H9 (cell line): ENCODE data around the gene FILIP1. TPM values are rescaled to one million over a fixed set of nuclear protein-coding genes. Genes with fewer than 3 reads are reported as not detected.

ENCODE experiments used
- DNase-seq: peaks from one replicate; pipeline ENCODE4 v3.0.0-alpha.2; 2017
- H2AFZ ChIP-seq: one replicate; pipeline ENCODE4 v1.6.1; 2013; ENCODE audit warnings: mild to moderate bottlenecking, low read length, control low read depth, moderate library complexity
- H2AK5ac ChIP-seq: 2 replicates; pipeline ENCODE4 v1.6.1; 2013; ENCODE audit warnings: low read length, control low read depth, mixed read lengths; ENCODE audit not compliant: insufficient read length
- H2BK120ac ChIP-seq: one replicate; pipeline ENCODE4 v1.6.1; 2013; ENCODE audit warnings: low read depth, mild to moderate bottlenecking, low read length, control low read depth, inconsistent platforms; ENCODE audit not compliant: poor library complexity, severe bottlenecking
- H2BK12ac ChIP-seq: 2 replicates; pipeline ENCODE4 v1.6.1; 2013; ENCODE audit warnings: low read length, control low read depth, mixed read lengths, low read depth; ENCODE audit not compliant: insufficient read length
- H2BK15ac ChIP-seq: 2 replicates; pipeline ENCODE4 v1.6.1; 2013; ENCODE audit warnings: low read depth, low read length, control low read depth
- H2BK20ac ChIP-seq: one replicate; pipeline ENCODE4 v1.6.1; 2013; ENCODE audit warnings: low read depth, mild to moderate bottlenecking, low read length, control low read depth, inconsistent platforms; ENCODE audit not compliant: poor library complexity, severe bottlenecking
- H2BK5ac ChIP-seq: 2 replicates; pipeline ENCODE4 v1.6.1; 2013; ENCODE audit warnings: low read length, control low read depth, mixed read lengths; ENCODE audit not compliant: insufficient read length
- H3K14ac ChIP-seq: 2 replicates; pipeline ENCODE4 v1.6.1; 2013; ENCODE audit warnings: low read length, control low read depth; ENCODE audit not compliant: insufficient read depth
- H3K18ac ChIP-seq: 2 replicates; pipeline ENCODE4 v1.6.1; 2013; ENCODE audit warnings: low read depth, mild to moderate bottlenecking, mixed read lengths, low read length, control low read depth; ENCODE audit not compliant: insufficient read length
- H3K23ac ChIP-seq: 2 replicates; pipeline ENCODE4 v1.6.1; 2013; ENCODE audit warnings: low read length, control low read depth, mixed read lengths, low read depth; ENCODE audit not compliant: insufficient read length
- H3K23me2 ChIP-seq: 2 replicates; pipeline ENCODE4 v1.6.1; 2013; ENCODE audit warnings: low read depth, mild to moderate bottlenecking, mixed read lengths, low read length, control low read depth; ENCODE audit not compliant: insufficient read length, poor library complexity, severe bottlenecking
- H3K27ac ChIP-seq: 2 replicates; pipeline ENCODE4 v1.5.1; 2013; ENCODE audit warnings: low read length, control low read depth, mixed read lengths, low read depth; ENCODE audit not compliant: insufficient read length
- H3K27me3 ChIP-seq: 2 replicates; pipeline ENCODE4 v1.6.1; 2013; ENCODE audit warnings: low read length, control low read depth, inconsistent platforms; ENCODE audit not compliant: insufficient read depth
- H3K4ac ChIP-seq: 2 replicates; pipeline ENCODE4 v1.6.1; 2013; ENCODE audit warnings: low read depth, mild to moderate bottlenecking, control low read depth, inconsistent platforms, low read length, moderate library complexity
- H3K4me1 ChIP-seq: 2 replicates; pipeline ENCODE4 v1.6.1; 2013; ENCODE audit warnings: low read length, control low read depth, inconsistent platforms; ENCODE audit not compliant: insufficient read depth
- H3K4me2 ChIP-seq: 2 replicates; pipeline ENCODE4 v1.6.1; 2013; ENCODE audit warnings: low read length, control low read depth, mixed read lengths; ENCODE audit not compliant: insufficient read length, insufficient read depth
- H3K56ac ChIP-seq: 2 replicates; pipeline ENCODE4 v1.6.1; 2013; ENCODE audit warnings: low read depth, mild to moderate bottlenecking, mixed read lengths, low read length, control low read depth; ENCODE audit not compliant: insufficient read length
- H3K79me1 ChIP-seq: 2 replicates; pipeline ENCODE4 v1.6.1; 2013; ENCODE audit warnings: low read depth, mild to moderate bottlenecking, moderate library complexity, low read length, control low read depth, inconsistent platforms; ENCODE audit not compliant: insufficient read depth, poor library complexity, severe bottlenecking
- H3K79me2 ChIP-seq: 2 replicates; pipeline ENCODE4 v1.6.1; 2013; ENCODE audit warnings: low read length, control low read depth, inconsistent platforms; ENCODE audit not compliant: insufficient read depth
- H3K9ac ChIP-seq: 2 replicates; pipeline ENCODE4 v1.6.1; 2013; ENCODE audit warnings: low read length, control low read depth, mixed read lengths; ENCODE audit not compliant: insufficient read length; ENCODE audit errors: extremely low read depth
- H3K9me3 ChIP-seq: one replicate; pipeline ENCODE4 v1.6.1; 2013; ENCODE audit warnings: low read depth, low read length, inconsistent platforms; ENCODE audit not compliant: control insufficient read depth
- H3T11ph ChIP-seq: one replicate; pipeline ENCODE4 v1.6.1; 2013; ENCODE audit warnings: mild to moderate bottlenecking, low read length, control low read depth, inconsistent platforms
- H4K20me1 ChIP-seq: one replicate; pipeline ENCODE4 v1.6.1; 2013; ENCODE audit not compliant: control insufficient read depth, insufficient read length, insufficient read depth
- H4K5ac ChIP-seq: 2 replicates; pipeline ENCODE4 v1.6.1; 2013; ENCODE audit warnings: low read depth, mild to moderate bottlenecking, mixed read lengths, low read length, control low read depth; ENCODE audit not compliant: insufficient read length
- H4K8ac ChIP-seq: replicated peaks from 2 replicates; pipeline ENCODE4 v1.6.1; 2013; ENCODE audit warnings: low read length, control low read depth, mixed read lengths, low read depth; ENCODE audit not compliant: insufficient read length
- H4K91ac ChIP-seq: 2 replicates; pipeline ENCODE4 v1.6.1; 2013; ENCODE audit warnings: low read depth, mild to moderate bottlenecking, moderate library complexity, mixed read lengths, low read length, control low read depth; ENCODE audit not compliant: insufficient read length
- H3K27ac Mint-ChIP-seq, 3 experiments: 2 replicates in 2 of 3; 3 replicates in 1 of 3; pipeline ENCODE4 v1.8.0; 2020 to 2021; ENCODE audit warnings: mixed read lengths in 3 of 3, mild to moderate bottlenecking in 1 of 3, moderate library complexity in 1 of 3
- H3K27me3 Mint-ChIP-seq: 2 replicates; pipeline ENCODE4 v1.8.0; 2021; ENCODE audit warnings: low read depth, mild to moderate bottlenecking, moderate library complexity, mixed read lengths
- H3K36me3 Mint-ChIP-seq, 3 experiments: 2 replicates in 2 of 3; 3 replicates in 1 of 3; pipeline ENCODE4 v1.8.0; 2020 to 2021; ENCODE audit warnings: low read depth in 3 of 3, mixed read lengths in 3 of 3; ENCODE audit not compliant: insufficient read depth in 1 of 3
- H3K4me1 Mint-ChIP-seq, 2 experiments: 2 replicates each; pipeline ENCODE4 v1.8.0; 2020; ENCODE audit warnings: mixed read lengths in 2 of 2
- H3K4me3 Mint-ChIP-seq, 2 experiments: 2 replicates in 1 of 2; 3 replicates in 1 of 2; pipeline ENCODE4 v1.8.0; 2020 to 2021; ENCODE audit warnings: mild to moderate bottlenecking in 2 of 2, mixed read lengths in 2 of 2, moderate library complexity in 1 of 2
- H3K9me3 Mint-ChIP-seq, 2 experiments: 2 replicates in 1 of 2; 3 replicates in 1 of 2; pipeline ENCODE4 v1.8.0; 2020; ENCODE audit warnings: mild to moderate bottlenecking in 2 of 2, mixed read lengths in 2 of 2, moderate library complexity in 1 of 2
- WGBS: extraction: QIAGEN DNeasy Blood & Tissue Kit; methylation state at CpG from one replicate; pipeline ENCODE4 v1.1.7; 2013; ENCODE audit warnings: missing lambda C conversion rate, low lambda C conversion rate, mixed read lengths; ENCODE audit not compliant: insufficient read length; ENCODE audit errors: extremely low coverage; 5-methylcytosine and 5-hydroxymethylcytosine counted together
- total RNA-seq: library from RNA; stranded (reverse); gene quantifications from 2 replicates; pipeline ENCODE4 v1.2.1, GENCODE V29; 2021
- TF ChIP-seq, protein P1 (sequence below): fragments of 200-600 bp; sonication (generic); conservative IDR thresholded peaks from 3 replicates; pipeline ENCODE4 v1.8.0; 2021; ENCODE audit warnings: antibody characterized with exemption, mild to moderate bottlenecking

FILIP1 gene
- total RNA-seq, 1 experiment from 2014 or later: 10.5 TPM

DNA sequence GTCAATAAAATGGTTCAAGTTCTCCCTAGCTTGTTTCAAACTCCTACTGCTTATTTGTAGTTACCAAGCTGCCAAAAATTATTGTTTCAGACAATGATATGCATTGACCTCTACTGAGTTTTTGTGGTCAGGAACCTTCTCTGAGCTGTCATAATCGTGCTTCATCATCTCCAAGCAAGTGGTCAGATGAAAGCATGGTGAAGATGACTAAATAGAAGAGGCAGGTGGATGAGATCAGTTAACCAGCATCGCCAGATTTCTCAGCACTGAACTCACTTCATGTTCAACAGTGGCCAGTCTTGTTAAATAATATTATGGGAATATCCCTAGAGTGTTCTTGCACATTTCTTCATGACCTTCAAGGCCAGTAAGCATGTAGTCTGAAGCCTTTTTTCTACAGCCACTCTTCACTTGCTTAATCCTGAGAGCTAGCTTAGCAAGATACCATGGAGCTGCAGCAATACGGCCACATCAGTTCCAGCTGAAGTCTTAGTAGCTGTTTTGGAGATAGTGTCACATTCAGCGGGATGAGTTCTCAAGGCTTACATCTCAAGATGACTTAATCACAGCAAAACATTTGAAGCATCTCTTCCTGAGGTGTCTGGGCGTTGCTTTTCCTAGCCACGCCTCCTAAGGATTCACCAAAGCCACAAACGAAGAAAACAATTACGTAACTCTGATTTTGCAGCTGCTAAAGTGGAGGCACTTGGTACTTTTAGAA lies 107.4 kb downstream of the FILIP1 start:
- Mint-ChIP-seq H3K27ac (no peak overlapping the region; a peak in 1 of 7 replicates), H3K36me3 (no peaks in the 10 kb centered on the region), H3K27me3 (no peaks in the 10 kb centered on the region), H3K4me1 (peaks cover 15 to 16% of the 10 kb centered on the region in 2 experiments), H3K4me3 (no peak overlapping the region), H3K9me3 (peaks cover 0 to 5% of the 10 kb centered on the region in 2 experiments; a peak in 1 of 5 replicates)
- Histone ChIP-seq H3K23ac (no peak overlapping the region), H2BK12ac (no peak overlapping the region), H4K91ac (no peak overlapping the region), H2BK5ac (no peak overlapping the region), H3K4me2 (no peak overlapping the region), H3T11ph (no peak overlapping the region), H3K4me1 (no peaks in the 10 kb centered on the region), H3K79me2 (no peaks in the 10 kb centered on the region; the same call in 1 of the 2 replicates), H4K5ac (no peak overlapping the region), H3K56ac (no peak overlapping the region), H3K79me1 (no peaks in the 10 kb centered on the region), H2BK20ac (no peak overlapping the region), H3K23me2 (no peaks in the 10 kb centered on the region), H3K9me3 (no peaks in the 10 kb centered on the region), H3K4ac (no peak overlapping the region), H2AK5ac (no peak overlapping the region), H3K14ac (no peak overlapping the region), H4K8ac (no peak overlapping the region), H2BK15ac (no peak overlapping the region), H3K27ac (no peak overlapping the region), H3K9ac (no peak overlapping the region), H3K18ac (no peak overlapping the region), H3K27me3 (no peaks in the 10 kb centered on the region), H2BK120ac (no peak overlapping the region), H2AFZ (no peak overlapping the region), H4K20me1 (no peaks in the 10 kb centered on the region)
- TF ChIP-seq, protein P1, sequence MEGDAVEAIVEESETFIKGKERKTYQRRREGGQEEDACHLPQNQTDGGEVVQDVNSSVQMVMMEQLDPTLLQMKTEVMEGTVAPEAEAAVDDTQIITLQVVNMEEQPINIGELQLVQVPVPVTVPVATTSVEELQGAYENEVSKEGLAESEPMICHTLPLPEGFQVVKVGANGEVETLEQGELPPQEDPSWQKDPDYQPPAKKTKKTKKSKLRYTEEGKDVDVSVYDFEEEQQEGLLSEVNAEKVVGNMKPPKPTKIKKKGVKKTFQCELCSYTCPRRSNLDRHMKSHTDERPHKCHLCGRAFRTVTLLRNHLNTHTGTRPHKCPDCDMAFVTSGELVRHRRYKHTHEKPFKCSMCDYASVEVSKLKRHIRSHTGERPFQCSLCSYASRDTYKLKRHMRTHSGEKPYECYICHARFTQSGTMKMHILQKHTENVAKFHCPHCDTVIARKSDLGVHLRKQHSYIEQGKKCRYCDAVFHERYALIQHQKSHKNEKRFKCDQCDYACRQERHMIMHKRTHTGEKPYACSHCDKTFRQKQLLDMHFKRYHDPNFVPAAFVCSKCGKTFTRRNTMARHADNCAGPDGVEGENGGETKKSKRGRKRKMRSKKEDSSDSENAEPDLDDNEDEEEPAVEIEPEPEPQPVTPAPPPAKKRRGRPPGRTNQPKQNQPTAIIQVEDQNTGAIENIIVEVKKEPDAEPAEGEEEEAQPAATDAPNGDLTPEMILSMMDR: no peak
- no peak for DNase-seq
- no CpG with 5 or more reads among the region's 8 CpGs for WGBS
